SK-N-SH (cell line): ENCODE data around the gene VWA3B. TPM values are rescaled to one million over a fixed set of nuclear protein-coding genes. Genes with fewer than 3 reads are reported as not detected.
A peak's percentile ranks its signal among the peaks of the same experiment; 100 is the strongest.

Source experiments
- CTCF ChIA-PET: fragments of 300-600, 350-600 bp; formaldehyde crosslinking; extraction: SDS; loops from one replicate; lab custom pipeline; 2021; lab: Yijun Ruan, JAX
- POLR2A ChIA-PET: fragments of 350-600 bp; sonication (Branson Sonifier 250); formaldehyde crosslinking; extraction: SDS; loops from one replicate; lab custom pipeline; 2020; ENCODE audit warnings: antibody characterized with exemption, inconsistent platforms; lab: Yijun Ruan, JAX
- DNase-seq: peaks from one replicate; pipeline ENCODE4 v3.0.0; 2012
- H2AFZ ChIP-seq: fragments of 200-600 bp; sonication (generic); 2 replicates; pipeline ENCODE4 v1.8.1; 2016; ENCODE audit warnings: antibody characterized with exemption, mild to moderate bottlenecking, low read depth
- H3F3A ChIP-seq: fragments of 200-600 bp; sonication (generic); replicated peaks from 2 replicates; pipeline ENCODE3; 2016; ENCODE audit warnings: antibody characterized with exemption, mild to moderate bottlenecking; ENCODE audit not compliant: insufficient read depth
- H3K27ac ChIP-seq, 2 experiments: fragments of 200-500 bp in 1 of 2; fragments of 200-600 bp in 1 of 2; sonication (Bioruptor generic) in 1 of 2; sonication (generic), shearing (Covaris generic) in 1 of 2; 2 replicates each; pipeline versions ENCODE4 v1.5.1 to v1.6.1; 2014 to 2016; ENCODE audit warnings: low read depth in 2 of 2, inconsistent platforms in 1 of 2, low read length in 1 of 2, mild to moderate bottlenecking in 1 of 2, mixed read lengths in 1 of 2
- H3K27me3 ChIP-seq: fragments of 200-600 bp; sonication (generic), shearing (Covaris generic); 2 replicates; pipeline ENCODE4 v1.6.1; 2016; ENCODE audit warnings: mixed run types; ENCODE audit not compliant: insufficient read depth
- H3K36me3 ChIP-seq, 2 experiments: fragments of 200-500 bp in 1 of 2; fragments of 200-600 bp in 1 of 2; sonication (Bioruptor generic) in 1 of 2; sonication (generic) in 1 of 2; replicated peaks in 1 of 2; 2 replicates each; pipeline versions ENCODE3 to v1.5.1; 2014 to 2016; ENCODE audit warnings: low read length in 1 of 2, mild to moderate bottlenecking in 1 of 2; ENCODE audit not compliant: insufficient read depth in 2 of 2, control insufficient read depth in 1 of 2
- H3K4me1 ChIP-seq, 2 experiments: fragments of 200-500 bp in 1 of 2; fragments of 200-600 bp in 1 of 2; sonication (Bioruptor generic) in 1 of 2; sonication (generic), shearing (Covaris generic) in 1 of 2; 2 replicates each; pipeline versions ENCODE4 v1.5.1 to v1.6.1; 2014 to 2016; ENCODE audit warnings: low read depth in 1 of 2, low read length in 1 of 2, mixed run types in 1 of 2; ENCODE audit not compliant: insufficient read depth in 2 of 2, control insufficient read depth in 1 of 2
- H3K4me2 ChIP-seq: fragments of 200-600 bp; sonication (generic), shearing (Covaris generic); 2 replicates; pipeline ENCODE4 v1.6.1; 2017; ENCODE audit warnings: mixed run types
- H3K4me3 ChIP-seq, 2 experiments: fragments of 200-500 bp in 1 of 2; fragments of 200-600 bp in 1 of 2; sonication (Bioruptor generic) in 1 of 2; sonication (generic), shearing (Covaris generic) in 1 of 2; 2 replicates each; pipeline versions ENCODE4 v1.5.1 to v1.8.1; 2014 to 2016; ENCODE audit warnings: low read depth in 2 of 2, inconsistent platforms in 1 of 2, low read length in 1 of 2, mild to moderate bottlenecking in 1 of 2, mixed read lengths in 1 of 2, moderate library complexity in 1 of 2
- H3K79me2 ChIP-seq: fragments of 200-600 bp; sonication (generic); 2 replicates; pipeline ENCODE4 v1.8.1; 2017; ENCODE audit warnings: mild to moderate bottlenecking; ENCODE audit not compliant: insufficient read depth
- H3K9ac ChIP-seq: fragments of 200-600 bp; sonication (generic); 2 replicates; pipeline ENCODE4 v1.6.1; 2017; ENCODE audit warnings: mixed run types
- H3K9me2 ChIP-seq: fragments of 200-600 bp; sonication (generic); 2 replicates; pipeline ENCODE4 v1.6.1; 2017; ENCODE audit warnings: mixed run types
- H3K9me3 ChIP-seq: fragments of 200-600 bp; sonication (generic); 2 replicates; pipeline ENCODE4 v1.6.1; 2017; ENCODE audit warnings: mixed run types, mild to moderate bottlenecking, moderate library complexity
- H4K20me1 ChIP-seq: fragments of 200-600 bp; sonication (generic); 2 replicates; pipeline ENCODE4 v1.6.1; 2017; ENCODE audit warnings: mild to moderate bottlenecking, mixed run types; ENCODE audit not compliant: insufficient read depth
- FOSL2 ChIP-seq: IDR thresholded peaks from 2 replicates; pipeline ENCODE4 v1.4.0; 2012; ENCODE audit warnings: low read depth, mild to moderate bottlenecking, moderate library complexity, borderline replicate concordance
- GABPA ChIP-seq: IDR thresholded peaks from 2 replicates; pipeline ENCODE4 v1.4.0; 2012; ENCODE audit warnings: low read depth, mild to moderate bottlenecking
- GATA2 ChIP-seq: sonication (generic); formaldehyde crosslinking; IDR thresholded peaks from 2 replicates; pipeline ENCODE4 v1.5.0; 2020; ENCODE audit warnings: mild to moderate bottlenecking, missing genetic modification reagents
- MXI1 ChIP-seq: IDR thresholded peaks from 2 replicates; pipeline ENCODE4 v1.6.1; 2012; ENCODE audit warnings: mild to moderate bottlenecking, low read depth, low read length, improper control_type of control experiment
- NFIC ChIP-seq: IDR thresholded peaks from 2 replicates; pipeline ENCODE4 v1.4.0; 2012; ENCODE audit warnings: borderline replicate concordance
- RAD21 ChIP-seq: IDR thresholded peaks from 2 replicates; pipeline ENCODE4 v1.6.1; 2012; ENCODE audit warnings: mild to moderate bottlenecking, low read length
- RXRA ChIP-seq: IDR thresholded peaks from 2 replicates; pipeline ENCODE4 v1.4.0; 2012; ENCODE audit warnings: low read depth, mild to moderate bottlenecking, borderline replicate concordance
- SIN3A ChIP-seq: IDR thresholded peaks from 2 replicates; pipeline ENCODE4 v1.6.1; 2012; ENCODE audit warnings: low read depth, mild to moderate bottlenecking, low read length, moderate library complexity, borderline replicate concordance
- SMC3 ChIP-seq: IDR thresholded peaks from 2 replicates; pipeline ENCODE4 v1.6.1; 2012; ENCODE audit warnings: low read depth, low read length, improper control_type of control experiment
- TAF1 ChIP-seq: IDR thresholded peaks from 2 replicates; pipeline ENCODE4 v1.6.1; 2012; ENCODE audit warnings: low read depth, mild to moderate bottlenecking, low read length, moderate library complexity, borderline replicate concordance
- TEAD4 ChIP-seq: IDR thresholded peaks from 2 replicates; pipeline ENCODE4 v1.4.0; 2012; ENCODE audit warnings: mild to moderate bottlenecking, borderline replicate concordance; ENCODE audit not compliant: insufficient read depth
- WGBS: methylation state at CpG from one replicate; pipeline ENCODE4 v1.1.6; 2017; ENCODE audit warnings: low lambda C conversion rate; 5-methylcytosine and 5-hydroxymethylcytosine counted together
- polyA plus RNA-seq, 3 experiments: library from polyadenylated mRNA; depleted of rRNA; stranded (reverse); fragments of >200 nt; gene quantifications; 2 replicates each; pipeline ENCODE4 v1.2.3, GENCODE V29; 2012
- TF ChIP-seq, protein P1 (sequence below): IDR thresholded peaks from 2 replicates; pipeline ENCODE4 v1.4.0; 2012; ENCODE audit warnings: low read depth
- TF ChIP-seq, protein P2 (sequence below): fragments of 150-350 bp; IDR thresholded peaks from 2 replicates; pipeline ENCODE4 v1.6.1; 2017; ENCODE audit warnings: antibody characterized with exemption, low read length, low read depth, borderline replicate concordance
- TF ChIP-seq, protein P3 (sequence below): IDR thresholded peaks from 2 replicates; pipeline ENCODE4 v1.4.0; 2012; ENCODE audit warnings: low read depth, borderline replicate concordance
- TF ChIP-seq, protein P4 (sequence below): IDR thresholded peaks from 2 replicates; pipeline ENCODE4; 2012
- TF ChIP-seq, protein P5 (sequence below): fragments of 150-350 bp; IDR thresholded peaks from 2 replicates; pipeline ENCODE4 v1.6.1; 2016; ENCODE audit warnings: mild to moderate bottlenecking, low read depth, low read length
- TF ChIP-seq, protein P6 (sequence below): IDR thresholded peaks from 2 replicates; pipeline ENCODE4 v1.4.0; 2012; ENCODE audit warnings: low read depth, borderline replicate concordance
- TF ChIP-seq, protein P7 (sequence below): fragments of 200-600 bp; sonication (generic); IDR thresholded peaks from 2 replicates; pipeline ENCODE4 v1.6.1; 2017; ENCODE audit warnings: antibody characterized with exemption, mild to moderate bottlenecking, moderate library complexity

Gene VWA3B
- polyA plus RNA-seq, 1 of the 3 experiments (the other 2 are of a cell fraction): not detected

DNA sequence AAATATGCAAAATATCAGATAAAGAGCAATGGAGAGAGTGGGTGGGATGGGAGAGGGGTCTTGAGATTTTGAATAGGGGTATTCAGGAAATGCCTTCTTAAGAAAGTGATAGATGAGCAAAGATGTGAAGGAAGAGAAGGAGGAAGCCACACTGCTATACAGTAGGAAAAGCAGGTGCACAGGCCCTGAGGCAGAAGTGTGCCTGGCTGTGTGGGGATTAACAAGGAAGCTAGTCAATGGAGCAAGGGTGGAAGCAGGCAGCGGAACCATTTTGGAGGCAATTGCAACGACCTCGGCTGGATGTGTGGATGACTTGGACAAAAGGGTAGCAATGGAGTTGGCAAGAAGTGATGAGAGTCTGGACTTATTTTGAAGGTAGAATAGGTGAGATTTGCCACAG lies 248.3 kb downstream of the VWA3B start:
- no peak overlapping the region for H3K4me3 ChIP-seq
- peak overlapping the region in 1 of 2 experiments; percentile 92; a peak in 2 of 4 replicates for H3K27ac ChIP-seq
- H3K79me2 ChIP-seq: no peaks in the 10 kb centered on the region
- DNase-seq: no peak
- 0 out of 2 replicates have a peak, but pooled peaks cover 8% of the 10 kb centered on the region for H3K9me3 ChIP-seq
- H3K9ac ChIP-seq: peak overlapping the region; percentile 62; the same call in 1 of the 2 replicates
- CTCF ChIA-PET: no interaction called here
- peaks cover 15% of the 10 kb centered on the region for H3F3A ChIP-seq
- peak overlapping the region; percentile 81; the same call in 1 of the 2 replicates for H2AFZ ChIP-seq
- H3K4me1 ChIP-seq: peaks cover 7 to 15% of the 10 kb centered on the region in 2 experiments
- no peaks in the 10 kb centered on the region for H3K9me2 ChIP-seq
- TF ChIP-seq, protein P1, sequence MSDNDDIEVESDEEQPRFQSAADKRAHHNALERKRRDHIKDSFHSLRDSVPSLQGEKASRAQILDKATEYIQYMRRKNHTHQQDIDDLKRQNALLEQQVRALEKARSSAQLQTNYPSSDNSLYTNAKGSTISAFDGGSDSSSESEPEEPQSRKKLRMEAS: no peak
- TF ChIP-seq, protein P2, sequence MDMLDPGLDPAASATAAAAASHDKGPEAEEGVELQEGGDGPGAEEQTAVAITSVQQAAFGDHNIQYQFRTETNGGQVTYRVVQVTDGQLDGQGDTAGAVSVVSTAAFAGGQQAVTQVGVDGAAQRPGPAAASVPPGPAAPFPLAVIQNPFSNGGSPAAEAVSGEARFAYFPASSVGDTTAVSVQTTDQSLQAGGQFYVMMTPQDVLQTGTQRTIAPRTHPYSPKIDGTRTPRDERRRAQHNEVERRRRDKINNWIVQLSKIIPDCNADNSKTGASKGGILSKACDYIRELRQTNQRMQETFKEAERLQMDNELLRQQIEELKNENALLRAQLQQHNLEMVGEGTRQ: no peak
- TF ChIP-seq RXRA (no peak), GABPA (no peak), RAD21 (no peak), MXI1 (no peak), TEAD4 (no peak), SMC3 (no peak), FOSL2 (no peak), NFIC (no peak), TAF1 (no peak), GATA2 (CRISPR knock-in tag) (no peak), SIN3A (no peak)
- TF ChIP-seq, protein P3, sequence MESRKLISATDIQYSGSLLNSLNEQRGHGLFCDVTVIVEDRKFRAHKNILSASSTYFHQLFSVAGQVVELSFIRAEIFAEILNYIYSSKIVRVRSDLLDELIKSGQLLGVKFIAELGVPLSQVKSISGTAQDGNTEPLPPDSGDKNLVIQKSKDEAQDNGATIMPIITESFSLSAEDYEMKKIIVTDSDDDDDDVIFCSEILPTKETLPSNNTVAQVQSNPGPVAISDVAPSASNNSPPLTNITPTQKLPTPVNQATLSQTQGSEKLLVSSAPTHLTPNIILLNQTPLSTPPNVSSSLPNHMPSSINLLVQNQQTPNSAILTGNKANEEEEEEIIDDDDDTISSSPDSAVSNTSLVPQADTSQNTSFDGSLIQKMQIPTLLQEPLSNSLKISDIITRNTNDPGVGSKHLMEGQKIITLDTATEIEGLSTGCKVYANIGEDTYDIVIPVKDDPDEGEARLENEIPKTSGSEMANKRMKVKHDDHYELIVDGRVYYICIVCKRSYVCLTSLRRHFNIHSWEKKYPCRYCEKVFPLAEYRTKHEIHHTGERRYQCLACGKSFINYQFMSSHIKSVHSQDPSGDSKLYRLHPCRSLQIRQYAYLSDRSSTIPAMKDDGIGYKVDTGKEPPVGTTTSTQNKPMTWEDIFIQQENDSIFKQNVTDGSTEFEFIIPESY: no peak
- TF ChIP-seq, protein P4, sequence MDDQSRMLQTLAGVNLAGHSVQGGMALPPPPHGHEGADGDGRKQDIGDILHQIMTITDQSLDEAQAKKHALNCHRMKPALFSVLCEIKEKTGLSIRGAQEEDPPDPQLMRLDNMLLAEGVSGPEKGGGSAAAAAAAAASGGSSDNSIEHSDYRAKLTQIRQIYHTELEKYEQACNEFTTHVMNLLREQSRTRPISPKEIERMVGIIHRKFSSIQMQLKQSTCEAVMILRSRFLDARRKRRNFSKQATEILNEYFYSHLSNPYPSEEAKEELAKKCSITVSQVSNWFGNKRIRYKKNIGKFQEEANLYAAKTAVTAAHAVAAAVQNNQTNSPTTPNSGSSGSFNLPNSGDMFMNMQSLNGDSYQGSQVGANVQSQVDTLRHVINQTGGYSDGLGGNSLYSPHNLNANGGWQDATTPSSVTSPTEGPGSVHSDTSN: no peak
- TF ChIP-seq, protein P5, sequence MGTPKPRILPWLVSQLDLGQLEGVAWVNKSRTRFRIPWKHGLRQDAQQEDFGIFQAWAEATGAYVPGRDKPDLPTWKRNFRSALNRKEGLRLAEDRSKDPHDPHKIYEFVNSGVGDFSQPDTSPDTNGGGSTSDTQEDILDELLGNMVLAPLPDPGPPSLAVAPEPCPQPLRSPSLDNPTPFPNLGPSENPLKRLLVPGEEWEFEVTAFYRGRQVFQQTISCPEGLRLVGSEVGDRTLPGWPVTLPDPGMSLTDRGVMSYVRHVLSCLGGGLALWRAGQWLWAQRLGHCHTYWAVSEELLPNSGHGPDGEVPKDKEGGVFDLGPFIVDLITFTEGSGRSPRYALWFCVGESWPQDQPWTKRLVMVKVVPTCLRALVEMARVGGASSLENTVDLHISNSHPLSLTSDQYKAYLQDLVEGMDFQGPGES: no peak
- TF ChIP-seq, protein P6, sequence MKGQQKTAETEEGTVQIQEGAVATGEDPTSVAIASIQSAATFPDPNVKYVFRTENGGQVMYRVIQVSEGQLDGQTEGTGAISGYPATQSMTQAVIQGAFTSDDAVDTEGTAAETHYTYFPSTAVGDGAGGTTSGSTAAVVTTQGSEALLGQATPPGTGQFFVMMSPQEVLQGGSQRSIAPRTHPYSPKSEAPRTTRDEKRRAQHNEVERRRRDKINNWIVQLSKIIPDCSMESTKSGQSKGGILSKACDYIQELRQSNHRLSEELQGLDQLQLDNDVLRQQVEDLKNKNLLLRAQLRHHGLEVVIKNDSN: no peak
- TF ChIP-seq, protein P7, sequence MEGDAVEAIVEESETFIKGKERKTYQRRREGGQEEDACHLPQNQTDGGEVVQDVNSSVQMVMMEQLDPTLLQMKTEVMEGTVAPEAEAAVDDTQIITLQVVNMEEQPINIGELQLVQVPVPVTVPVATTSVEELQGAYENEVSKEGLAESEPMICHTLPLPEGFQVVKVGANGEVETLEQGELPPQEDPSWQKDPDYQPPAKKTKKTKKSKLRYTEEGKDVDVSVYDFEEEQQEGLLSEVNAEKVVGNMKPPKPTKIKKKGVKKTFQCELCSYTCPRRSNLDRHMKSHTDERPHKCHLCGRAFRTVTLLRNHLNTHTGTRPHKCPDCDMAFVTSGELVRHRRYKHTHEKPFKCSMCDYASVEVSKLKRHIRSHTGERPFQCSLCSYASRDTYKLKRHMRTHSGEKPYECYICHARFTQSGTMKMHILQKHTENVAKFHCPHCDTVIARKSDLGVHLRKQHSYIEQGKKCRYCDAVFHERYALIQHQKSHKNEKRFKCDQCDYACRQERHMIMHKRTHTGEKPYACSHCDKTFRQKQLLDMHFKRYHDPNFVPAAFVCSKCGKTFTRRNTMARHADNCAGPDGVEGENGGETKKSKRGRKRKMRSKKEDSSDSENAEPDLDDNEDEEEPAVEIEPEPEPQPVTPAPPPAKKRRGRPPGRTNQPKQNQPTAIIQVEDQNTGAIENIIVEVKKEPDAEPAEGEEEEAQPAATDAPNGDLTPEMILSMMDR: no peak
- TF ChIP-seq, all 33 proteins: peak for 0
- Histone ChIP-seq H3K27me3 (no peaks in the 10 kb centered on the region), H4K20me1 (no peaks in the 10 kb centered on the region), H3K36me3 (no peaks in the 10 kb centered on the region), H3K4me2 (peak overlapping the region; percentile 73; the same call in 1 of the 2 replicates)
- POLR2A ChIA-PET: no interaction called here
- 92% methylated on average over 3 of the region's 3 CpGs for WGBS
